Brain microvascular endothelial cell (primary cell): ENCODE measurements around the gene CNOT6.
"Not testable (repeated sequence)": the region's sequence is repeated elsewhere in the genome, so short reads cannot be mapped to it uniquely, and the experiment has no call there.

Source experiments
- DNase-seq: peaks from one replicate; pipeline ENCODE4 v3.0.0-alpha.2; 2020
- H3K27ac ChIP-seq: fragments of 250-450 bp; sonication (Bioruptor Pico); 2 replicates; pipeline ENCODE4 v1.5.1; 2020; ENCODE audit warnings: mild to moderate bottlenecking, moderate library complexity
- H3K27me3 ChIP-seq: fragments of 250-450 bp; sonication (Bioruptor Pico); replicated peaks from 2 replicates; pipeline ENCODE4 v1.5.1; 2020; ENCODE audit warnings: mild to moderate bottlenecking
- H3K36me3 ChIP-seq: fragments of 250-450 bp; sonication (Bioruptor Pico); replicated peaks from 2 replicates; pipeline ENCODE4 v1.5.1; 2020; ENCODE audit warnings: mild to moderate bottlenecking
- H3K4me3 ChIP-seq: 2 replicates; pipeline ENCODE4 v1.5.1; 2011; ENCODE audit warnings: low read depth, mild to moderate bottlenecking, control low read depth, low read length, moderate library complexity
- in situ Hi-C: cut with HindIII; loops from 2 replicates; pipeline ENCODE4 v1.10.0; 2017; ENCODE audit warnings: low sequenced_read_pairs, low pct_ligation_motif_present
- TF ChIP-seq, protein P1 (sequence below): IDR thresholded peaks from 2 replicates; pipeline ENCODE4 v1.5.1; 2011; ENCODE audit warnings: low read depth, mild to moderate bottlenecking, moderate library complexity, low read length, control low read depth, inconsistent platforms; ENCODE audit errors: missing control alignments

Gene CNOT6

DNA sequence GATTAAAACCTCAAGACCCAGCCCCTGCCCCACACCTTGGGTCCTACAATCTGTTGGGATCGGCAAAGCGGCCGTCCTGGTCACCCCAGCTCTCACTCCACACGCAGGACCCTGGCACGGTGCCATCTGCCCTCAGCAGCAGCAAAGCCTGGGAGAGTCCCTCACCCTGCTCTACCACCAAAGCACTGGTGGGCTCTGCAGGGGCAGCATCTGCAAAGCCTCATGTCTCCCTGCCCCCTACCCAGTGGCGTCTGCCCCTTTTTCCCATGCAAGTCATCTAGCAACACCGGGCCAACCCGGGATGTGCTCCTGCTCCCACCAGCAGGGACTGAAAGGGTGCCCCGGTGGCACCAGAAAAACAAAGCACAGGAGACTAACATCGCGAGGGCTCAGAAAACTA is 19.6 kb upstream of the CNOT6 start:
- in situ Hi-C loops: no loop called here
- Histone ChIP-seq H3K36me3 (no peaks in the 10 kb centered on the region), H3K27ac (no peak overlapping the region), H3K4me3 (no peak overlapping the region), H3K27me3 (peaks cover 2% of the 10 kb centered on the region)
- TF ChIP-seq, protein P1, sequence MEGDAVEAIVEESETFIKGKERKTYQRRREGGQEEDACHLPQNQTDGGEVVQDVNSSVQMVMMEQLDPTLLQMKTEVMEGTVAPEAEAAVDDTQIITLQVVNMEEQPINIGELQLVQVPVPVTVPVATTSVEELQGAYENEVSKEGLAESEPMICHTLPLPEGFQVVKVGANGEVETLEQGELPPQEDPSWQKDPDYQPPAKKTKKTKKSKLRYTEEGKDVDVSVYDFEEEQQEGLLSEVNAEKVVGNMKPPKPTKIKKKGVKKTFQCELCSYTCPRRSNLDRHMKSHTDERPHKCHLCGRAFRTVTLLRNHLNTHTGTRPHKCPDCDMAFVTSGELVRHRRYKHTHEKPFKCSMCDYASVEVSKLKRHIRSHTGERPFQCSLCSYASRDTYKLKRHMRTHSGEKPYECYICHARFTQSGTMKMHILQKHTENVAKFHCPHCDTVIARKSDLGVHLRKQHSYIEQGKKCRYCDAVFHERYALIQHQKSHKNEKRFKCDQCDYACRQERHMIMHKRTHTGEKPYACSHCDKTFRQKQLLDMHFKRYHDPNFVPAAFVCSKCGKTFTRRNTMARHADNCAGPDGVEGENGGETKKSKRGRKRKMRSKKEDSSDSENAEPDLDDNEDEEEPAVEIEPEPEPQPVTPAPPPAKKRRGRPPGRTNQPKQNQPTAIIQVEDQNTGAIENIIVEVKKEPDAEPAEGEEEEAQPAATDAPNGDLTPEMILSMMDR: no peak
- no peak for DNase-seq

DNA sequence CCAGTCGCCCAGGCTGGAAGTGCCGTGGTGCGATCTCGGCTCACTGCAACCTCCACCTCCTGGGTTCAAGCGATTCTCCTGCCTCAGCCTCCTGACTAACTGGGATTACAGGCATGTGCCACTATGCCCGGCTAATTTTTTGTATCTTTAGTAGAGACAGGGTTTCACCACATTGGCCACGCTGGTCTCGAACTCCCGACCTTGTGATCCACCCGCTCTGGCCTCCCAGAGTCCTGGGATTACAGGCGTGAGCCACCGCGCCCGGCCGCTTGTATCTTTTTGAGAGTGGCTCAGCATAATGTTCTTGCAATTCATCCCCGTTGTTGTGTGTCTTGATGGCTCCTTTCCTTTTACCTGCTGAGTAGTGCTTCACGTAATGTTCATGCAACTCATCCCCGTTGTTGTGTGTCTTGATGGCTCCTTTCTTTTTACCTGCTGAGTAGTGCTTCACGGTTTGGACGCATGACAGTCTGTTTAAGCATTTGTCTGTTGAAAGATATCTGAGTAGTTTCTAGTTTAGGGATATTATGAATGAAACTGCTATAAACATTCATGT is 18.1 kb upstream of the CNOT6 start:
- H3K27me3 ChIP-seq, H3K4me3 ChIP-seq, in situ Hi-C loops, DNase-seq, H3K27ac ChIP-seq, H3K36me3 ChIP-seq: not testable (repeated sequence)

DNA sequence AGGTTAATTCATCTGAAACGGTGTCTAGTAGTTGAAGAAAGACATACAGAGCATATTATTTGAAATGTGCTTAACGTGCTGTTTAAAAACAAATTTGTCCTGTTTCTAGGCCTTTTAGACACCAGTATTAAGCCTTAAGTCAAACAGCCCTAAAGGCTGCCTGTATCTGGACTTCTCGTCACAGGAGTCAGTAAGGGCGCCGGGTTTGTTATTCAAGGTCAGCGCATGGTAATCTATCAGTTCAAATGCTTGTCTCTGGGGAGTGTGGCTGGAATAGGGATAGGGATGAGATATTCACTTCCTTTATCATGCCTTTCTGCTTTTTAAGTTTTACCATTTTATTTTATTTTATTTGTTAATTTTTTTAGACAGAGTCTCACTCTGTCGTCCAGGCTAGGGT is 9.4 kb upstream of the CNOT6 start:
- Histone ChIP-seq H3K4me3 (no peak overlapping the region), H3K27ac (no peak overlapping the region), H3K27me3 (no peaks in the 10 kb centered on the region), H3K36me3 (no peaks in the 10 kb centered on the region)
- in situ Hi-C loops: no loop called here
- no peak for DNase-seq
- TF ChIP-seq, protein P1: no peak

DNA sequence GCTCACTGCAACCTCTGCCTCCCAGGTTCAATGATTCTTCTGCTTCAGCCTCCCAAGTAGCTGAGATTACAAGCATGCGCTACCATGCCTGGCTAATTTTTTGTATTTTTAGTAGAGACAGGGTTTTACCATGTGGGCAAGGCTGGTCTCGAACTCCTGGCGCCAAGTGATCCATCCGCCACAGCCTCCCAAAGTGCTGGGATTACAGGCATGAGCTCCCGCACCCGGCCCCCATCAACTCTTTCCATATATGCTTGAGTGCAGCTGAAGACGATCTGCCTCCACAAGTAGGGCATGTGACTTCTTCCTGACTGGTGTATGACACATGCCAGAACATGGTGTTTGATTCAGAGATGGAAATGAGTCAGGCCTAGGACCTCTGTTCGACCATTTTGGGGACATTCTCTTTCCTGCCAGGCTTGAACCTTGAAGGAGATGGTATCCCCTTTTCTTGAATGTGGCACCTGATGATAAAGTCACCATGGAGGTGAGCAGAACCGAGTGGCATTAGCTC is 7.5 kb upstream of the CNOT6 start:
- H3K4me3 ChIP-seq: no peak overlapping the region
- no peaks in the 10 kb centered on the region for H3K27me3 ChIP-seq
- in situ Hi-C loops: no loop called here
- no peak for DNase-seq
- TF ChIP-seq, protein P1: no peak
- no peak overlapping the region for H3K27ac ChIP-seq
- no peaks in the 10 kb centered on the region for H3K36me3 ChIP-seq

DNA sequence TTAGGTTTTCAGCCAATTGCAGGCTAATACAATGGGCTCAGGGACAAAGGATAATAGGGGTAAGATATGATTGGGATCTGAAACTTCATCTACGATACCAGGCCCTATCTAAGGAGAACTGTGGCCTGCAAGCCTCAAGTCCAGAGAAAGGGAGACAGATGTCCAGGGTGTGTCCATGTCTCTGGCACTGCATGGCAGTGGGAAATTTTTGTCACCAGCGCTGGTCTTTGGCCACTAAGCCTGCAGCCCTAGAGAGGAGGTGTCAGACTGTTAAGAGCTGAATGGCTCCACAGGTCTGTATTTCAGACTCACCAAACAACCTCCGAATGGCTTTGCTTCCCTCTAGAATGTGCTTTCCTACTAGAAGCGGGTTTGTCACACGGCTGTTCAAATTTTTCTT is 6.6 kb upstream of the CNOT6 start:
- Histone ChIP-seq H3K27ac (no peak overlapping the region), H3K27me3 (no peaks in the 10 kb centered on the region), H3K36me3 (no peaks in the 10 kb centered on the region), H3K4me3 (no peak overlapping the region)
- in situ Hi-C loops: no loop called here
- no peak for DNase-seq
- TF ChIP-seq, protein P1: no peak

DNA sequence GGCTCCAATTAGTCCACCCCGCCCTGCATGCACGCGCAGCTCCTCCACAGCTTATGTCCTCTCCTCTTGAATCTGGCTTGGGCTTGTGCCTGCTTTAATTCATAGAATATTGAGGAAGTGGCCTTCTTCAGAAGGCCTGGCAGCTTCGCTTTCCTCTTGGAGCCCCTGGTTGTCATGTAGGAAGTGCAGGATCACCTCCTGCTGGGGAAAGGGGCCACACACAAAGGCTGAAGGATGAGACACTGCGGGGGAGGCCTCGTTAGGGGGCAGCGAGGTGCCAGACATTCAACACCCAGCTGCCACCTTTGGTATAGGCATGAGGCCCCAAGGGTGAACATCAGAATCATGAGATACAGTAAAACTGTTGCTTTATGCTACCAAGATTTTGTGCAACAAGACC is 2.7 kb upstream of the CNOT6 start:
- TF ChIP-seq, protein P1: peak; percentile 24
- Histone ChIP-seq H3K27me3 (no peaks in the 10 kb centered on the region), H3K27ac (no peak overlapping the region), H3K4me3 (no peak overlapping the region), H3K36me3 (peaks cover 4% of the 10 kb centered on the region)
- no peak for DNase-seq
- in situ Hi-C loops: no loop called here
